Neural cell (in vitro differentiated cells): ENCODE results near the gene ANKRD40CL. TPM values are rescaled to one million over a fixed set of nuclear protein-coding genes. Genes with fewer than 3 reads are reported as not detected.

ENCODE experiments used
- H2AFZ ChIP-seq: fragments of 200-600, 300-800 bp; sonication (generic), shearing (Covaris generic); 2 replicates; pipeline ENCODE4 v1.6.0; 2014; ENCODE audit warnings: low read depth, mild to moderate bottlenecking, antibody characterized with exemption, low read length, moderate library complexity
- H3F3A ChIP-seq: fragments of 200-600 bp; shearing (Covaris generic); 2 replicates; pipeline ENCODE4 v1.6.1; 2016; ENCODE audit warnings: mild to moderate bottlenecking, moderate library complexity, mixed read lengths, antibody characterized with exemption, low read length; ENCODE audit not compliant: insufficient read depth, poor library complexity, severe bottlenecking
- H3K27ac ChIP-seq: fragments of 200-600, 300-800 bp; sonication (generic), shearing (Covaris generic); 2 replicates; pipeline ENCODE4 v1.5.1; 2014; ENCODE audit warnings: mild to moderate bottlenecking, low read length, moderate library complexity
- H3K27me3 ChIP-seq: fragments of 300-800, 200-600 bp; sonication (generic), shearing (Covaris generic); 2 replicates; pipeline ENCODE4 v1.6.0; 2014; ENCODE audit warnings: mild to moderate bottlenecking, low read depth, low read length, moderate library complexity; ENCODE audit not compliant: insufficient read depth
- H3K36me3 ChIP-seq: fragments of 300-800, 200-600 bp; sonication (generic), shearing (Covaris generic); 2 replicates; pipeline ENCODE4 v1.5.1; 2014; ENCODE audit warnings: mild to moderate bottlenecking, antibody characterized with exemption, low read length, moderate library complexity; ENCODE audit not compliant: insufficient read depth
- H3K4me2 ChIP-seq: fragments of 300-800, 200-600 bp; sonication (generic), shearing (Covaris generic); 2 replicates; pipeline ENCODE4 v1.6.0; 2014; ENCODE audit warnings: mild to moderate bottlenecking, low read length
- H3K4me3 ChIP-seq: fragments of 300-800, 200-600 bp; sonication (generic), shearing (Covaris generic); 2 replicates; pipeline ENCODE4 v1.5.1; 2014; ENCODE audit warnings: mild to moderate bottlenecking, low read length, moderate library complexity
- H3K79me2 ChIP-seq: fragments of 200-600 bp; shearing (Covaris generic); replicated peaks from 2 replicates; pipeline ENCODE4 v1.6.0; 2014; ENCODE audit warnings: mild to moderate bottlenecking, low read length, moderate library complexity; ENCODE audit not compliant: insufficient read depth
- H3K9ac ChIP-seq: fragments of 300-800, 200-600 bp; sonication (generic), shearing (Covaris generic); 2 replicates; pipeline ENCODE4 v1.6.1; 2016; ENCODE audit warnings: mild to moderate bottlenecking, low read length, mixed read lengths
- H3K9me2 ChIP-seq: fragments of 200-600 bp; shearing (Covaris generic); 2 replicates; pipeline ENCODE4 v1.6.1; 2016; ENCODE audit warnings: mild to moderate bottlenecking, low read length, mixed read lengths; ENCODE audit not compliant: insufficient read depth
- H3K9me3 ChIP-seq: fragments of 200-600, 300-800 bp; sonication (generic), shearing (Covaris generic); 2 replicates; pipeline ENCODE4 v1.6.1; 2016; ENCODE audit warnings: mild to moderate bottlenecking, mixed run types, low read length, moderate library complexity, mixed read lengths
- H4K20me1 ChIP-seq: fragments of 200-600 bp; shearing (Covaris generic); 2 replicates; pipeline ENCODE4 v1.6.1; 2016; ENCODE audit warnings: mild to moderate bottlenecking, mixed run types; ENCODE audit not compliant: insufficient read depth
- CTCF ChIP-seq: fragments of 450-650 bp; IDR thresholded peaks from 2 replicates; pipeline ENCODE4 v1.5.1; 2014; ENCODE audit warnings: antibody characterized with exemption, mild to moderate bottlenecking, moderate library complexity; ENCODE audit not compliant: poor library complexity, severe bottlenecking
- EP300 ChIP-seq: fragments of 450-650 bp; conservative IDR thresholded peaks from 2 replicates; pipeline ENCODE4 v1.6.1; 2014; ENCODE audit warnings: antibody characterized with exemption, mild to moderate bottlenecking, moderate library complexity; ENCODE audit not compliant: poor library complexity, severe bottlenecking
- EZH2 ChIP-seq: fragments of 200-600, 300-800 bp; shearing (Covaris generic), sonication (generic); IDR thresholded peaks from 2 replicates; pipeline ENCODE4 v1.6.1; 2014; ENCODE audit warnings: antibody characterized with exemption, low read length, borderline replicate concordance, mild to moderate bottlenecking; ENCODE audit not compliant: insufficient read depth, poor library complexity, severe bottlenecking
- MXI1 ChIP-seq: fragments of 450-650 bp; conservative IDR thresholded peaks from 2 replicates; pipeline ENCODE4 v1.6.1; 2014; ENCODE audit warnings: antibody characterized with exemption, mild to moderate bottlenecking; ENCODE audit not compliant: poor library complexity, severe bottlenecking
- POLR2AphosphoS5 ChIP-seq: IDR thresholded peaks from 2 replicates; pipeline ENCODE4 v1.6.1; 2012
- RAD21 ChIP-seq: fragments of 450-650 bp; conservative IDR thresholded peaks from 2 replicates; pipeline ENCODE4 v1.6.1; 2014; ENCODE audit warnings: antibody characterized with exemption, mild to moderate bottlenecking, moderate library complexity
- REST ChIP-seq: IDR thresholded peaks from 2 replicates; pipeline ENCODE4 v1.6.1; 2012; ENCODE audit warnings: borderline replicate concordance
- SMC3 ChIP-seq: fragments of 450-650 bp; conservative IDR thresholded peaks from 2 replicates; pipeline ENCODE4 v1.6.1; 2014; ENCODE audit warnings: antibody characterized with exemption, mild to moderate bottlenecking, moderate library complexity; ENCODE audit not compliant: poor library complexity
- TAF1 ChIP-seq: IDR thresholded peaks from 2 replicates; pipeline ENCODE4 v1.6.1; 2012; ENCODE audit warnings: low read depth
- polyA plus RNA-seq: library from polyadenylated mRNA; depleted of rRNA; stranded (reverse); fragments of >200 nt; gene quantifications from 2 replicates; pipeline ENCODE4 v1.2.3, GENCODE V29; 2014

Gene ANKRD40CL
- polyA plus RNA-seq, 1 donor from 2014 or later, result not detected

GRCh38 chr17:50787106-50787505 lies 19.8 kb upstream of the ANKRD40CL start:
- H3K4me2 ChIP-seq, result no peak overlapping the region
- no peaks in the 10 kb centered on the region for H3F3A ChIP-seq
- H4K20me1 ChIP-seq, result no peaks in the 10 kb centered on the region
- H3K27me3 ChIP-seq, result no peaks in the 10 kb centered on the region
- no peaks in the 10 kb centered on the region for H3K9me3 ChIP-seq
- no peaks in the 10 kb centered on the region for H3K36me3 ChIP-seq
- H3K27ac ChIP-seq, result no peak overlapping the region
- H3K4me3 ChIP-seq, result no peak overlapping the region
- no peaks in the 10 kb centered on the region for H3K79me2 ChIP-seq
- no peak overlapping the region for H3K9ac ChIP-seq
- TF ChIP-seq RAD21 (no peak), CTCF (no peak), EZH2 (no peak)
- no peak overlapping the region for H2AFZ ChIP-seq
- H3K9me2 ChIP-seq, result no peaks in the 10 kb centered on the region

GRCh38 chr17:50785946-50786570 lies 18.7 kb upstream of the ANKRD40CL start:
- TF ChIP-seq REST, result no peak
- no peak for TF ChIP-seq SMC3
- TF ChIP-seq RAD21, result no peak
- no peak for TF ChIP-seq MXI1
- TF ChIP-seq POLR2AphosphoS5, result no peak
- TF ChIP-seq EZH2, result no peak
- TF ChIP-seq CTCF, result no peak
- no peak for TF ChIP-seq TAF1
- no peak for TF ChIP-seq EP300
- Histone ChIP-seq H3K9ac (no peak overlapping the region), H3K9me2 (no peaks in the 10 kb centered on the region), H3K27ac (no peak overlapping the region), H3K36me3 (no peaks in the 10 kb centered on the region), H3K27me3 (no peaks in the 10 kb centered on the region), H3F3A (no peaks in the 10 kb centered on the region), H4K20me1 (no peaks in the 10 kb centered on the region), H3K79me2 (no peaks in the 10 kb centered on the region), H3K4me2 (no peak overlapping the region), H3K9me3 (no peaks in the 10 kb centered on the region), H2AFZ (no peak overlapping the region), H3K4me3 (no peak overlapping the region)
